SK-MEL-5 (cell line): Measurements from ENCODE around the gene ATG3. TPM values are rescaled to one million over a fixed set of nuclear protein-coding genes. Genes with fewer than 3 reads are reported as not detected.

Source experiments
- DNase-seq: peaks from one replicate; pipeline ENCODE4 v3.0.0-alpha.2; 2016; ENCODE audit warnings: low read depth, low spot score
- in situ Hi-C: cut with HindIII; loops from 2 replicates; pipeline ENCODE4 v1.10.0; 2016; ENCODE audit warnings: low sequenced_read_pairs, high pct_unique_total_duplicates, low pct_unique_long_range_greater_than_20kb
- total RNA-seq: library from RNA; depleted of rRNA; stranded (reverse); fragments of >200 nt; shearing (Covaris generic); gene quantifications from 2 replicates; pipeline ENCODE4 v1.2.3, GENCODE V29; 2014; rRNA removed

ATG3 gene
- total RNA-seq, 1 experiment from 2014 or later = 87.2 TPM

DNA sequence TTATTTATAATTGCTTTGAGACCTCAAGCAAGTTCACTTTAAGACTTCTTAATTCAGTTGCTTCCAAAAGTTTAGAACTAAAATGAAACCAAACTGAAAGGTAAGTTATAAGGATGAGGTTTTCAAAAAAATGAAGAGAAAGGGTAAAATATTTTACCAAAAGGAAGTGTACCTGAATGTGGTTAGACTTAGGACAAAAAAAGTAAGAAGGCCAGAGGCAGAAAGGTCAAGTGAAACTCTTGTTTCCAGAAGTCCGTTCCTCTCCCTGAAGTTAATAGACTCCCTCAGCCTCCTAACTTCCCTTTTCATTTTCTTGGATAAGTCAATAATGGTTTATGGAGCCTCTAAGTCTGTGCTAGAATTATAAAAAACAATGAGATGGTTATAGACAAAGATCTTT is 79.1 kb downstream of the ATG3 start:
- DNase-seq = no peak
- in situ Hi-C loops = no loop called here

Other genes with a start within 250 kb of the ATG3 start
- 1.9 and 3.5 TPM in 2 replicates for gene CD200, start 228.8 kb downstream of the ATG3 start, total RNA-seq
- gene BTLA, start 62.5 kb downstream of the ATG3 start, total RNA-seq = not detected in 2 replicates
- gene SLC35A5, start 83 bp upstream of the ATG3 start, total RNA-seq = 61.1 and 68.9 TPM in 2 replicates
- 0.53 and 1.1 TPM in 2 replicates for gene CCDC80, start 79.2 kb upstream of the ATG3 start, total RNA-seq